GM12891 (cell line): Measurements from ENCODE around the gene SSUH2.

Source experiments
- POLR2A ChIP-seq: IDR thresholded peaks from 2 replicates; pipeline ENCODE4 v1.6.1; 2011; ENCODE audit warnings: low read depth, low read length, control low read depth
- POLR2AphosphoS5 ChIP-seq: IDR thresholded peaks from 2 replicates; pipeline ENCODE4 v1.6.1; 2011; ENCODE audit warnings: low read depth, low read length, control low read depth
- SPI1 ChIP-seq: IDR thresholded peaks from 2 replicates; pipeline ENCODE4 v1.6.1; 2011; ENCODE audit warnings: low read depth, low read length, control low read depth
- TAF1 ChIP-seq: IDR thresholded peaks from 2 replicates; pipeline ENCODE4 v1.6.1; 2011; ENCODE audit warnings: low read depth, low read length, control low read depth

GRCh38 chr3:8596321-8597218, 48.0 kb downstream of the SSUH2 start:
- TF ChIP-seq TAF1 (no peak), SPI1 (no peak), POLR2AphosphoS5 (no peak), POLR2A (no peak)
